H1 (cell line): ENCODE data around the gene DECR2.

Experiments used
- CTCF ChIP-seq, 3 experiments: IDR thresholded peaks; 1 replicate in 2 of 3; 2 replicates in 1 of 3; pipeline versions ENCODE4 v1.5.1 to v1.6.1; 2011; ENCODE audit warnings: low read length in 3 of 3, mild to moderate bottlenecking in 3 of 3, inconsistent platforms in 2 of 3, low read depth in 1 of 3, moderate library complexity in 1 of 3; ENCODE audit not compliant: insufficient read depth in 1 of 3; ENCODE audit errors: control extremely low read depth in 1 of 3
- JUND ChIP-seq: IDR thresholded peaks from 2 replicates; pipeline ENCODE4 v1.6.1; 2011; ENCODE audit warnings: mild to moderate bottlenecking, improper control_type of control experiment, low read length
- TF ChIP-seq, protein P1 (sequence below): IDR thresholded peaks from 2 replicates; pipeline ENCODE4 v1.6.1; 2011; ENCODE audit warnings: low read depth, mild to moderate bottlenecking, low read length; ENCODE audit not compliant: insufficient read depth

GRCh38 chr16:356741-357140 lies 44.9 kb upstream of the DECR2 start:
- TF ChIP-seq, protein P1, sequence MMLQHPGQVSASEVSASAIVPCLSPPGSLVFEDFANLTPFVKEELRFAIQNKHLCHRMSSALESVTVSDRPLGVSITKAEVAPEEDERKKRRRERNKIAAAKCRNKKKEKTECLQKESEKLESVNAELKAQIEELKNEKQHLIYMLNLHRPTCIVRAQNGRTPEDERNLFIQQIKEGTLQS = no peak
- TF ChIP-seq JUND (no peak), CTCF (IDR thresholded peaks at IDR 0.05; ENCODE audit: control extremely low read depth in 1 of 3, insufficient read depth in 1 of 3, low read depth in 1 of 3, low read length in 3 of 3) (no peak)
